Heart left ventricle (tissue), 16 donors: ENCODE data around the gene MVD. TPM values are rescaled to one million over a fixed set of nuclear protein-coding genes. Genes with fewer than 3 reads are reported as not detected.
A peak's percentile ranks its signal among the peaks of the same experiment; 100 is the strongest.

Source experiments
- ATAC-seq, 4 donors: fragments of 200-7000 bp; cut with Tn5 transposase; one replicate each; pipeline ENCODE4 v1.9.1; 2020 to 2022; ENCODE audit warnings: moderate library complexity in 4 of 4, mild to moderate bottlenecking in 3 of 4, moderate number of reproducible peaks in 1 of 4
- DNase-seq, 5 donors: peaks; one replicate each; pipeline ENCODE4 v3.0.0-alpha.2; 2020
- H3K27ac ChIP-seq, 12 donors: fragments of 200-600 bp; sonication (generic) in 4 of 12; one replicate each; pipeline versions ENCODE4 v1.5.0 to v1.8.0; 2016 to 2022; ENCODE audit warnings: mild to moderate bottlenecking in 2 of 12
- H3K27me3 ChIP-seq, 9 donors: fragments of 200-600 bp; sonication (generic) in 2 of 9; one replicate each; pipeline versions ENCODE4 v1.5.1 to v1.8.0; 2016 to 2022; ENCODE audit warnings: mild to moderate bottlenecking in 3 of 9
- H3K36me3 ChIP-seq, 9 donors: fragments of 200-600 bp; sonication (generic) in 2 of 9; one replicate each; pipeline versions ENCODE4 v1.5.0 to v1.8.0; 2018 to 2022; ENCODE audit warnings: mild to moderate bottlenecking in 2 of 9
- H3K4me1 ChIP-seq, 12 donors: fragments of 200-600 bp; sonication (generic) in 4 of 12; one replicate each; pipeline versions ENCODE4 v1.5.0 to v1.8.0; 2016 to 2022; ENCODE audit warnings: mild to moderate bottlenecking in 3 of 12
- H3K4me3 ChIP-seq, 12 donors: fragments of 200-600 bp; sonication (generic) in 4 of 12; one replicate each; pipeline versions ENCODE4 v1.5.0 to v1.8.0; 2017 to 2022; ENCODE audit warnings: mild to moderate bottlenecking in 9 of 12, moderate library complexity in 4 of 12
- H3K9me3 ChIP-seq, 12 donors: fragments of 200-600 bp; sonication (generic) in 4 of 12; one replicate each; pipeline versions ENCODE4 v1.5.0 to v1.8.0; 2016 to 2022; ENCODE audit warnings: mild to moderate bottlenecking in 1 of 12
- POLR2A ChIP-seq, 2 donors: fragments of 450-650 bp; IDR thresholded peaks; one replicate each; pipeline ENCODE4 v1.6.1; 2017; ENCODE audit warnings: antibody characterized with exemption in 2 of 2, mild to moderate bottlenecking in 2 of 2, moderate library complexity in 2 of 2
- WGBS, 4 donors: extraction: QIAGEN DNeasy Blood & Tissue Kit in 2 of 4; methylation state at CpG; one replicate each; pipeline versions ENCODE4 v1.1.5 to v1.1.7; 2013 to 2018; 5-methylcytosine and 5-hydroxymethylcytosine counted together
- intact Hi-C, 10 donors: fragments of 100-400 bp; cut with DNase I; formaldehyde crosslinking; loops; one replicate each; pipeline versions ENCODE4 v1.11.1 to v1.14.2; 2022
- polyA plus RNA-seq, 2 donors: library from polyadenylated mRNA; stranded (reverse); fragments of 200-250 nt; gene quantifications; one replicate each; pipeline ENCODE4 v1.2.3, GENCODE V29; 2013
- total RNA-seq, 9 donors: library from RNA; depleted of rRNA in 2 of 9; stranded (reverse); fragments of >200 nt in 2 of 9; fragmentation: NEBNext Ultra II Directional in 3 of 9; extraction: Animal tissue kit (Norgen Biotek cat#: 25700) in 3 of 9; gene quantifications; one replicate each; pipeline versions ENCODE4 v1.1.0 to v1.2.4, GENCODE V29; 2016 to 2023
- TF ChIP-seq, protein P1 (sequence below), 12 donors: fragments of 200-600 bp; sonication (generic) in 4 of 12; IDR thresholded peaks; one replicate each; pipeline versions ENCODE4 v1.5.0 to v1.8.0; 2018 to 2022; ENCODE audit warnings: antibody characterized with exemption in 12 of 12, mild to moderate bottlenecking in 5 of 12
- donor health status: ischemic (EF 13 %, LVEDD 7.1; RV severe dilation, severe dysfunction).
- donor health status: healthy with polysubstance abuse.
- donor health status: DM: no; HTN: yes; CAD: no.
- donor health status: DM: no; HTN: no; CAD: no.
- donor health status: ischemic (EF 25% LVEDD 6.9; RV normal size, moderate dysfunction).
- donor health status: ischemic (EF 25% LVEDD 5.7; RV mildly dilated, moderate dysfunction).
- donor health status: healthy.
- donor health status: DM: yes; HTN: yes; CAD: no.
- donor health status: ischemic (EF 35%, LVEDD 5.7; RV mildly dilated, moderate dysfunction).
- donor health status: nonischemic (EF 11% LVEDD 7.7; RV severe dilation, severe dysfunction).
- donor health status: DM: yes; HTN: yes; CAD: no.
- donor health status: PGD.
- donor health status: ischemic (EF 29% LVEDD 5.4; RV normal size, mild dysfunction).
- donor health status: nonischemic (EF 23%, LVEDD 6.1; RV moderate dilation, normal function).

The MVD gene
- total and polyA plus RNA-seq, 11 donors = 17.5 to 41.2 (median 21.0) TPM

DNA sequence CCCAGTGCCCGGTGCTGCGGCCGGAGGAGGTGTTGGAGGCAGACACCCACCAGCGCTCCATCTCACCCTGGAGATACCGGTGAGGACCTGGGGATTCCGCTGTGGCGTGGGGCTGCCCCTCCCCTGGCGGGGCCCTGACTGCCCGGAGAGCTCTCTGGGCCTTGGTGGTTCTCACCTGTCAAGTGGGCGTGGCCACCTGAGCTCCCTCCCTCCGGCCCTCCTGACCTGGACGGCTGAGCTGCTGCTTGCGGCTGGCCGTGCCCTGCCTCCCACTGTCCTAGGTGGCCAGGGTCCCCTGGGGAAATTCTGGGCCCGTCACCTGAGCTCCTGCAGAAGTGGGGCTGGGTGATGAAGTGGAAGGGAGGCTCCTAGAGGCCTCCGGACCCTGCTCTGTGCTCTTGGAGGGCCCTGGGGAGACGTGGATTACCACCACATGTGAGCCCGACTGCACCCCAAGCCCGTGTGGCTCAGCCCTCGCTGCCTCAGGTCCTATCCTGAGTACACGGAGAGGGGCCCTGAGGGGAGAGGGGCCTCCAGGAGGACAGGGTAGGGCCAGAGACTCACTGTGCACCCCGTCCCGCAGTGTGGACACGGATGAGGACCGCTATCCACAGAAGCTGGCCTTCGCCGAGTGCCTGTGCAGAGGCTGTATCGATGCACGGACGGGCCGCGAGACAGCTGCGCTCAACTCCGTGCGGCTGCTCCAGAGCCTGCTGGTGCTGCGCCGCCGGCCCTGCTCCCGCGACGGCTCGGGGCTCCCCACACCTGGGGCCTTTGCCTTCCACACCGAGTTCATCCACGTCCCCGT lies 23.5 kb downstream of the MVD start:
- H3K9me3 ChIP-seq = no peaks in the 10 kb centered on the region
- peaks cover 0 to 22% (median 7%) of the 10 kb centered on the region in 12 donors for H3K4me1 ChIP-seq
- intact Hi-C loops = no loop called here
- peaks cover 16 to 62% (median 30%) of the 10 kb centered on the region in 9 donors for H3K27me3 ChIP-seq
- H3K4me3 ChIP-seq = no peak overlapping the region
- no peak overlapping the region for H3K27ac ChIP-seq
- ATAC-seq (no peak), DNase-seq (peak in 1 of 5 donors; percentile 63)
- no peak for TF ChIP-seq POLR2A (IDR thresholded peaks at IDR 0.05)
- TF ChIP-seq, protein P1, sequence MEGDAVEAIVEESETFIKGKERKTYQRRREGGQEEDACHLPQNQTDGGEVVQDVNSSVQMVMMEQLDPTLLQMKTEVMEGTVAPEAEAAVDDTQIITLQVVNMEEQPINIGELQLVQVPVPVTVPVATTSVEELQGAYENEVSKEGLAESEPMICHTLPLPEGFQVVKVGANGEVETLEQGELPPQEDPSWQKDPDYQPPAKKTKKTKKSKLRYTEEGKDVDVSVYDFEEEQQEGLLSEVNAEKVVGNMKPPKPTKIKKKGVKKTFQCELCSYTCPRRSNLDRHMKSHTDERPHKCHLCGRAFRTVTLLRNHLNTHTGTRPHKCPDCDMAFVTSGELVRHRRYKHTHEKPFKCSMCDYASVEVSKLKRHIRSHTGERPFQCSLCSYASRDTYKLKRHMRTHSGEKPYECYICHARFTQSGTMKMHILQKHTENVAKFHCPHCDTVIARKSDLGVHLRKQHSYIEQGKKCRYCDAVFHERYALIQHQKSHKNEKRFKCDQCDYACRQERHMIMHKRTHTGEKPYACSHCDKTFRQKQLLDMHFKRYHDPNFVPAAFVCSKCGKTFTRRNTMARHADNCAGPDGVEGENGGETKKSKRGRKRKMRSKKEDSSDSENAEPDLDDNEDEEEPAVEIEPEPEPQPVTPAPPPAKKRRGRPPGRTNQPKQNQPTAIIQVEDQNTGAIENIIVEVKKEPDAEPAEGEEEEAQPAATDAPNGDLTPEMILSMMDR (IDR thresholded peaks at IDR 0.05) = no peak
- 27 to 44% (median 30%) methylated on average over 3 to 45 of the region's 45 CpGs for WGBS, 4 donors
- H3K36me3 ChIP-seq = peaks cover 0 to 19% (median 0%) of the 10 kb centered on the region in 9 donors

DNA sequence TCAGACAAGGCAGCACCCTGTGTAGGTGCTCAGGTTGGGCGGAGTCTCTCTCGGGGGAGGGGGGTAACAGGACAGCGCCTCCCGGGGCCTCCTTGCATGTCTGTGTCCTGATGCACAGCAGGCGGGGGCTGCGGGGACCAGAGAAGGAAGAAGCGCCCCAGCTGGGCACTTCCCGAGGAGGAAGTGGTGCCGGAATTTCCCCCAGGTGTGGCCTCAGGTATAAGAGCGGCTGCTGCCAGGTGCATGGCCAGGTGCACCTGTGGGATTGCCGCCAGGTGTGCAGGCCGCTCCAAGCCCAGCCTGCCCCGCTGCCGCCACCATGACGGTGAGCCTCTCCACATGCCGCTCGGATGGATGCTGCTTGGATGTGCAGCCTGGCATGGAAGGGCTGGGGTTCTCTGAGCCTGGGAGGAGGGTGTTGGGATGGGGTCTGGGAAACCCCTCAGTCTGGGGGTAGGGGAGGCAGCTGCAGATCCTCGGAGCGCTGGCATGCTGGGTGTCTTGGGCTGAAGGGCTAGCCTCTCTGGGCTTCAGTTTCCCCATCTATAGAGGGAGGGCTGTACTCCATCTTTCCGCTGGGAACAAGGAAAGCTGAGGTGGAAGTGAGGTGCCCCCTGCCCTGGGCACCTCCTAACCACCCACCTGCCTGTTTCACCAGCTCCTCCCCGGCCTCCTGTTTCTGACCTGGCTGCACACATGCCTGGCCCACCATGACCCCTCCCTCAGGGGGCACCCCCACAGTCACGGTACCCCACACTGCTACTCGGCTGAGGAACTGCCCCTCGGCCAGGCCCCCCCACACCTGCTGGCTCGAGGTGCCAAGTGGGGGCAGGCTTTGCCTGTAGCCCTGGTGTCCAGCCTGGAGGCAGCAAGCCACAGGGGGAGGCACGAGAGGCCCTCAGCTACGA lies 24.3 kb downstream of the MVD start, which contains the start of gene IL17C:
IL17C (plus strand) TSS at position 250 of the 908 bp plus-strand sequence; CDS start at position 320, 70 bp downstream.
- ATAC-seq (no peak), DNase-seq (no peak)
- H3K4me3 ChIP-seq = no peak within 1 kb of the TSS
- TF ChIP-seq, protein P1 (IDR thresholded peaks at IDR 0.05) = no peak
- no peak for TF ChIP-seq POLR2A (IDR thresholded peaks at IDR 0.05)
- H3K36me3 ChIP-seq = peaks cover 0 to 10% (median 0%) of the 10 kb centered on the region in 9 donors
- H3K27me3 ChIP-seq = peaks cover 16 to 62% (median 30%) of the 10 kb centered on the region in 9 donors
- intact Hi-C loops = no loop called here
- 48 to 63% (median 56%) methylated on average over 14 to 27 of the region's 27 CpGs for WGBS, 4 donors
- H3K27ac ChIP-seq = no peak within 1 kb of the TSS
- H3K4me1 ChIP-seq = peaks cover 0 to 31% (median 13%) of the 10 kb centered on the region in 12 donors
- H3K9me3 ChIP-seq = no peaks in the 10 kb centered on the region

DNA sequence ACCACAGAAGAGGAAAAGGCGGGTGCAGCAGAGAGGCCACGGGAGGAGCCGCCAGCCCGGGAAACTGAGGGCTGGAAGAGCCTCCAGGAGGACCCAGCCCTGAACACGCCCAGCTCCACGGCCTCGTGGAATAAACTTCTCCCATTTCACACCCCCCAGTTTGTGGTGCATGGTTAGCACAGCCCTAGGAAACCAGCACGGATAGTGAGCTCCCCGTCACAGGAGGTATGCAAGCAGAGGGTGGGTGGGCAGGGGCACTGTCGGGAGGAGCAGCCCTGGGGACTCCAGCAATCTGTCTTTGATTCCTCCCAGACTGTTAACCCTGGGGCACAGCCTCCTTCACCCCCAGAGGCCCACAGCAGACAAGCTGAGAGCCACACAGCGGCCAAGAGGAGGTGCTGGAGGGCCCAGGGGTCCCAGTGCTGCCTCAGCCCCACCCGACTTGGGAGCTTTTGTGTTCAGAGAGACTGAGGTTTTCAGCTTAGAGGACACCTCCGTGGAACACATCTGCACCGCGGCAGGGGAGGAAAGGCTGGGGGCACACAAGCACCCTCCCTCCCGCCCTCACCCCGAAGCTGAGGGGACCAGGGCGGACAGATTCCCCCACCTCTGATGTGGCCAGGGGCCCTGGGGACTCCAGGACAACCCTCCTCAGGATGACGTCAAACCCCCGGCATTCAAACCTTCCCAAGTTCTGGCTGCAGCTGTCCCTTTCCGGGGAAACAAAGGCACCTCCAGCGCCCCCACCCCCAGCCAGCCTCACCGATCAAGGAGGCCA lies 26.2 kb downstream of the MVD start:
- Histone ChIP-seq H3K9me3 (no peaks in the 10 kb centered on the region), H3K27me3 (peaks cover 16 to 62% (median 30%) of the 10 kb centered on the region in 9 donors), H3K36me3 (peaks cover 0 to 15% (median 10%) of the 10 kb centered on the region in 9 donors), H3K4me1 (peaks cover 0 to 32% (median 13%) of the 10 kb centered on the region in 12 donors), H3K27ac (no peak overlapping the region), H3K4me3 (no peak overlapping the region)
- intact Hi-C loops = no loop called here
- no peak for DNase-seq
- WGBS, 4 donors = 74 to 80% (median 76%) methylated on average over 21 to 23 of the region's 23 CpGs
- no peak for ATAC-seq
- TF ChIP-seq, protein P1 (IDR thresholded peaks at IDR 0.05) = no peak
- TF ChIP-seq POLR2A (IDR thresholded peaks at IDR 0.05) = no peak
